ENCODE data around the gene KRTAP9-1.

GRCh38 chr17:41177727-41178271 is 11.9 kb upstream of the KRTAP9-1 start, which contains the start of gene KRTAP4-2:
- TF ChIP-seq FOXO1 (CRISPR knock-in tag; IDR thresholded peaks at IDR 0.05) (no peak), ZNF224 (CRISPR knock-in tag; IDR thresholded peaks at IDR 0.05) (no peak), ZHX1 (CRISPR knock-in tag; IDR thresholded peaks at IDR 0.05; ENCODE audit: low read depth) (no peak), CTCF (CRISPR knock-in tag; IDR thresholded peaks at IDR 0.05) (no peak), HDAC6 (IDR thresholded peaks at IDR 0.05; ENCODE audit: low read depth, low read length) (no peak), ZNF776 (CRISPR knock-in tag; IDR thresholded peaks at IDR 0.05) (no peak), MAZ (IDR thresholded peaks at IDR 0.05; ENCODE audit: borderline replicate concordance, low read depth, low read length) (no peak), MAZ (CRISPR knock-in tag; IDR thresholded peaks at IDR 0.05; ENCODE audit: low read depth) (no peak), SETDB1 (CRISPR knock-in tag; IDR thresholded peaks at IDR 0.05; ENCODE audit: borderline replicate concordance) (no peak), GATAD2A (CRISPR knock-in tag; IDR thresholded peaks at IDR 0.05) (no peak)
- TF ChIP-seq, protein P1, sequence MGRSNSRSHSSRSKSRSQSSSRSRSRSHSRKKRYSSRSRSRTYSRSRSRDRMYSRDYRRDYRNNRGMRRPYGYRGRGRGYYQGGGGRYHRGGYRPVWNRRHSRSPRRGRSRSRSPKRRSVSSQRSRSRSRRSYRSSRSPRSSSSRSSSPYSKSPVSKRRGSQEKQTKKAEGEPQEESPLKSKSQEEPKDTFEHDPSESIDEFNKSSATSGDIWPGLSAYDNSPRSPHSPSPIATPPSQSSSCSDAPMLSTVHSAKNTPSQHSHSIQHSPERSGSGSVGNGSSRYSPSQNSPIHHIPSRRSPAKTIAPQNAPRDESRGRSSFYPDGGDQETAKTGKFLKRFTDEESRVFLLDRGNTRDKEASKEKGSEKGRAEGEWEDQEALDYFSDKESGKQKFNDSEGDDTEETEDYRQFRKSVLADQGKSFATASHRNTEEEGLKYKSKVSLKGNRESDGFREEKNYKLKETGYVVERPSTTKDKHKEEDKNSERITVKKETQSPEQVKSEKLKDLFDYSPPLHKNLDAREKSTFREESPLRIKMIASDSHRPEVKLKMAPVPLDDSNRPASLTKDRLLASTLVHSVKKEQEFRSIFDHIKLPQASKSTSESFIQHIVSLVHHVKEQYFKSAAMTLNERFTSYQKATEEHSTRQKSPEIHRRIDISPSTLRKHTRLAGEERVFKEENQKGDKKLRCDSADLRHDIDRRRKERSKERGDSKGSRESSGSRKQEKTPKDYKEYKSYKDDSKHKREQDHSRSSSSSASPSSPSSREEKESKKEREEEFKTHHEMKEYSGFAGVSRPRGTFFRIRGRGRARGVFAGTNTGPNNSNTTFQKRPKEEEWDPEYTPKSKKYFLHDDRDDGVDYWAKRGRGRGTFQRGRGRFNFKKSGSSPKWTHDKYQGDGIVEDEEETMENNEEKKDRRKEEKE (IDR thresholded peaks at IDR 0.05), result no peak
